ENCODE results near the gene LAMA2. TPM values are rescaled to one million over a fixed set of nuclear protein-coding genes. Genes with fewer than 3 reads are reported as not detected.

LAMA2 gene
- total RNA-seq, 2 donors from 2014 or later = 111 to 217 TPM

GRCh38 chr6:128870746-128871145 lies 12.2 kb upstream of the LAMA2 start:
- H3K36me3 ChIP-seq = no peaks in the 10 kb centered on the region

GRCh38 chr6:128874863-128875262 lies 8.1 kb upstream of the LAMA2 start:
- DNase-seq (ENCODE audit: low spot score) = no peak
- no peak overlapping the region for H3K27ac ChIP-seq
- no peak overlapping the region for H3K4me3 ChIP-seq
- no peak for TF ChIP-seq CTCF (IDR thresholded peaks at IDR 0.05)
- no peaks in the 10 kb centered on the region for H3K9me3 ChIP-seq
- H3K4me1 ChIP-seq (ENCODE audit: control insufficient read depth in 1 of 2, low read depth in 2 of 2) = no peaks in the 10 kb centered on the region
- no peak for ATAC-seq (ENCODE audit: insufficient number of reproducible peaks, low FRiP score, low read depth)
- H3K27me3 ChIP-seq (replicated peaks; ENCODE audit: insufficient read depth) = no peaks in the 10 kb centered on the region
- no peaks in the 10 kb centered on the region for H3K36me3 ChIP-seq

More at GRCh38 chr6:128870746-128871145, 12.2 kb upstream of the LAMA2 start:
- Histone ChIP-seq H3K27ac (no peak overlapping the region), H3K9me3 (no peaks in the 10 kb centered on the region), H3K27me3 (replicated peaks; ENCODE audit: insufficient read depth) (no peaks in the 10 kb centered on the region), H3K4me3 (no peak overlapping the region), H3K4me1 (ENCODE audit: control insufficient read depth in 1 of 2, low read depth in 2 of 2) (no peaks in the 10 kb centered on the region)
- DNase-seq (ENCODE audit: low spot score) = no peak
- no peak for ATAC-seq (ENCODE audit: insufficient number of reproducible peaks, low FRiP score, low read depth)
- TF ChIP-seq CTCF (IDR thresholded peaks at IDR 0.05) = no peak

- DNase-seq (ENCODE audit: low spot score) (no peak), ATAC-seq (ENCODE audit: insufficient number of reproducible peaks, low FRiP score, low read depth) (no peak)
- Histone ChIP-seq H3K36me3 (no peaks in the 10 kb centered on the region), H3K4me1 (ENCODE audit: control insufficient read depth in 1 of 2, low read depth in 2 of 2) (peaks cover 0 to 9% of the 10 kb centered on the region in 2 donors), H3K27ac (peak overlapping the region; percentile 47 to 72), H3K9me3 (no peaks in the 10 kb centered on the region), H3K27me3 (replicated peaks; ENCODE audit: insufficient read depth) (no peaks in the 10 kb centered on the region), H3K4me3 (peak overlapping the region; percentile 69)
- no peak for TF ChIP-seq CTCF (IDR thresholded peaks at IDR 0.05)
Measured at GRCh38 chr6:128882560-128882959, 378 bp upstream of the LAMA2 start.

- Histone ChIP-seq H3K27me3 (replicated peaks; ENCODE audit: insufficient read depth) (no peaks in the 10 kb centered on the region), H3K4me3 (peak overlapping the region; percentile 69), H3K36me3 (no peaks in the 10 kb centered on the region), H3K9me3 (no peaks in the 10 kb centered on the region), H3K27ac (peak overlapping the region in 1 of 2 donors; percentile 72), H3K4me1 (ENCODE audit: control insufficient read depth in 1 of 2, low read depth in 2 of 2) (peaks cover 0 to 9% of the 10 kb centered on the region in 2 donors)
- TF ChIP-seq CTCF (IDR thresholded peaks at IDR 0.05) = no peak
- ATAC-seq (ENCODE audit: insufficient number of reproducible peaks, low FRiP score, low read depth) (no peak), DNase-seq (ENCODE audit: low spot score) (no peak)
Measured at GRCh38 chr6:128883906-128884305, 968 bp downstream of the LAMA2 start.

GRCh38 chr6:128885381-128885780 lies 2.4 kb downstream of the LAMA2 start:
- no peak overlapping the region for H3K27ac ChIP-seq
- peaks cover 0 to 9% of the 10 kb centered on the region in 2 donors for H3K4me1 ChIP-seq (ENCODE audit: control insufficient read depth in 1 of 2, low read depth in 2 of 2)
- no peak for TF ChIP-seq CTCF (IDR thresholded peaks at IDR 0.05)
- H3K9me3 ChIP-seq = no peaks in the 10 kb centered on the region
- H3K27me3 ChIP-seq (replicated peaks; ENCODE audit: insufficient read depth) = no peaks in the 10 kb centered on the region
- DNase-seq (ENCODE audit: low spot score) = no peak
- no peaks in the 10 kb centered on the region for H3K36me3 ChIP-seq
- no peak for ATAC-seq (ENCODE audit: insufficient number of reproducible peaks, low FRiP score, low read depth)
- H3K4me3 ChIP-seq = peak overlapping the region; percentile 69
